CD14-positive monocyte (primary cell): ENCODE results near the gene CDH4. TPM values are rescaled to one million over a fixed set of nuclear protein-coding genes. Genes with fewer than 3 reads are reported as not detected.

ENCODE experiments used
- DNase-seq, 3 donors: peaks; one replicate each; pipeline ENCODE4 v3.0.0-alpha.2; 2011 to 2022
- H2AFZ ChIP-seq: 2 replicates; pipeline ENCODE4 v1.6.0; 2012; ENCODE audit warnings: mild to moderate bottlenecking, low read depth, low read length, inconsistent platforms; ENCODE audit not compliant: insufficient read depth, poor library complexity, severe bottlenecking
- H3K27ac ChIP-seq, 2 donors: 1 replicate in 1 of 2; 2 replicates in 1 of 2; pipeline ENCODE4 v1.5.1; 2012 to 2013; ENCODE audit warnings: low read length in 2 of 2, control low read depth in 1 of 2, inconsistent platforms in 1 of 2, low read depth in 1 of 2, mild to moderate bottlenecking in 1 of 2
- H3K27me3 ChIP-seq, 2 donors: one replicate each; pipeline versions ENCODE4 v1.6.0 to v1.6.1; 2011 to 2013; ENCODE audit warnings: low read length in 2 of 2; ENCODE audit not compliant: control insufficient read depth in 2 of 2, insufficient read depth in 2 of 2
- H3K36me3 ChIP-seq, 2 donors: replicated peaks in 1 of 2; 1 replicate in 1 of 2; 2 replicates in 1 of 2; pipeline versions ENCODE4 v1.5.1 to v1.6.1; 2012 to 2013; ENCODE audit warnings: low read length in 2 of 2, control low read depth in 1 of 2, inconsistent platforms in 1 of 2, mild to moderate bottlenecking in 1 of 2; ENCODE audit not compliant: insufficient read depth in 2 of 2, control insufficient read depth in 1 of 2
- H3K4me1 ChIP-seq, 2 donors: 1 replicate in 1 of 2; 2 replicates in 1 of 2; pipeline versions ENCODE4 v1.5.1 to v1.6.1; 2012 to 2013; ENCODE audit warnings: low read length in 2 of 2, control low read depth in 1 of 2, inconsistent platforms in 1 of 2, mild to moderate bottlenecking in 1 of 2, moderate library complexity in 1 of 2; ENCODE audit not compliant: insufficient read depth in 2 of 2, control insufficient read depth in 1 of 2
- H3K4me2 ChIP-seq: replicated peaks from 2 replicates; pipeline ENCODE3; 2012; ENCODE audit warnings: low read length, moderate library complexity, mild to moderate bottlenecking; ENCODE audit not compliant: poor library complexity, severe bottlenecking; ENCODE audit errors: extremely low read depth
- H3K4me3 ChIP-seq, 3 experiments: fragments of 200-600 bp in 1 of 3; sonication (generic) in 1 of 3; replicated peaks in 1 of 3; 1 replicate in 2 of 3; 2 replicates in 1 of 3; pipeline ENCODE4 v1.5.1; 2011 to 2013; ENCODE audit warnings: low read length in 3 of 3, mild to moderate bottlenecking in 3 of 3, control low read depth in 2 of 3, low read depth in 2 of 3, inconsistent platforms in 1 of 3, moderate library complexity in 1 of 3
- H3K79me2 ChIP-seq: 2 replicates; pipeline ENCODE4 v1.6.0; 2012; ENCODE audit warnings: mild to moderate bottlenecking, control low read depth, inconsistent platforms, low read length, moderate library complexity; ENCODE audit not compliant: insufficient read depth
- H3K9ac ChIP-seq: 2 replicates; pipeline ENCODE4 v1.6.0; 2017; ENCODE audit warnings: low read length, mild to moderate bottlenecking; ENCODE audit not compliant: insufficient read depth, poor library complexity, severe bottlenecking
- H3K9me3 ChIP-seq, 2 donors: replicated peaks in 1 of 2; 1 replicate in 1 of 2; 2 replicates in 1 of 2; pipeline versions ENCODE4 v1.5.1 to v1.6.1; 2012 to 2013; ENCODE audit warnings: low read length in 2 of 2, control low read depth in 1 of 2; ENCODE audit not compliant: control insufficient read depth in 1 of 2, insufficient read depth in 1 of 2
- H4K20me1 ChIP-seq: 2 replicates; pipeline ENCODE4 v1.6.0; 2012; ENCODE audit warnings: mild to moderate bottlenecking, low read length, control low read depth, moderate library complexity; ENCODE audit not compliant: insufficient read depth
- H3K27ac Mint-ChIP-seq, 7 donors: one replicate each; pipeline ENCODE4 v1.8.0; 2020; ENCODE audit warnings: mild to moderate bottlenecking in 7 of 7, mixed read lengths in 7 of 7, moderate library complexity in 6 of 7, inconsistent platforms in 2 of 7
- H3K27me3 Mint-ChIP-seq, 3 donors: one replicate each; pipeline ENCODE4 v1.8.0; 2021 to 2022; ENCODE audit warnings: low read depth in 3 of 3, mild to moderate bottlenecking in 3 of 3, mixed read lengths in 3 of 3, moderate library complexity in 3 of 3, inconsistent platforms in 1 of 3
- H3K36me3 Mint-ChIP-seq, 2 donors: one replicate each; pipeline ENCODE4 v1.8.0; 2020; ENCODE audit warnings: mixed read lengths in 2 of 2, inconsistent platforms in 1 of 2, mild to moderate bottlenecking in 1 of 2
- H3K4me1 Mint-ChIP-seq: one replicate; pipeline ENCODE4 v1.8.0; 2020; ENCODE audit warnings: mild to moderate bottlenecking, mixed read lengths
- H3K4me3 Mint-ChIP-seq, 2 donors: one replicate each; pipeline ENCODE4 v1.8.0; 2020; ENCODE audit warnings: mild to moderate bottlenecking in 2 of 2, mixed read lengths in 2 of 2, moderate library complexity in 1 of 2
- H3K9me3 Mint-ChIP-seq, 7 donors: one replicate each; pipeline ENCODE4 v1.8.0; 2020 to 2022; ENCODE audit warnings: mixed read lengths in 7 of 7, mild to moderate bottlenecking in 6 of 7, moderate library complexity in 6 of 7, inconsistent platforms in 2 of 7
- CTCF ChIP-seq: fragments of 200-600 bp; IDR thresholded peaks from one replicate; pipeline ENCODE4 v1.8.0; 2022; ENCODE audit warnings: antibody characterized with exemption, mild to moderate bottlenecking
- WGBS: methylation state at CpG from one replicate; pipeline ENCODE4 v1.1.5; 2013; ENCODE audit warnings: missing lambda C conversion rate; ENCODE audit not compliant: insufficient coverage; 5-methylcytosine and 5-hydroxymethylcytosine counted together
- intact Hi-C, 2 donors: fragments of 100-400 bp; cut with micrococcal nuclease; formaldehyde crosslinking; loops; one replicate each; pipeline versions ENCODE4 v1.15.0 to v1.15.1; 2023
- polyA plus RNA-seq, 3 donors: library from polyadenylated mRNA; depleted of rRNA in 1 of 3; unstranded in 2 of 3; stranded (reverse) in 1 of 3; fragments of 300-500 nt in 2 of 3; fragments of >200 nt in 1 of 3; fragmentation: Illumina TruSeq in 2 of 3; gene quantifications; 1 replicate in 2 of 3; 2 replicates in 1 of 3; pipeline ENCODE4 v1.2.3, GENCODE V29; 2012 to 2021

Gene CDH4
- polyA plus RNA-seq, 3 donors: not detected

- Histone ChIP-seq H3K4me3 (no peak overlapping the region), H4K20me1 (no peaks in the 10 kb centered on the region), H3K79me2 (no peaks in the 10 kb centered on the region), H3K4me2 (no peak overlapping the region), H3K27ac (no peak overlapping the region), H3K36me3 (no peaks in the 10 kb centered on the region), H3K27me3 (no peaks in the 10 kb centered on the region), H3K4me1 (no peaks in the 10 kb centered on the region), H2AFZ (no peak overlapping the region), H3K9ac (no peak overlapping the region), H3K9me3 (peaks cover 4 to 90% of the 10 kb centered on the region in 2 donors)
- Mint-ChIP-seq H3K36me3 (no peaks in the 10 kb centered on the region), H3K4me1 (no peaks in the 10 kb centered on the region), H3K27ac (no peak overlapping the region), H3K4me3 (no peak overlapping the region), H3K9me3 (peaks cover 0 to 67% (median 48%) of the 10 kb centered on the region in 7 donors), H3K27me3 (peaks cover 0 to 2% (median 1%) of the 10 kb centered on the region in 3 donors)
- DNase-seq: no peak
- no peak for TF ChIP-seq CTCF
- WGBS: 94% methylated on average over 16 of the region's 16 CpGs
- intact Hi-C loops: no loop called here
Observed at GRCh38 chr20:61297491-61297890, 45.4 kb downstream of the CDH4 start.

GRCh38 chr20:61297986-61298385, 45.9 kb downstream of the CDH4 start:
- Mint-ChIP-seq H3K9me3 (peaks cover 0 to 67% (median 47%) of the 10 kb centered on the region in 7 donors), H3K27me3 (peaks cover 0 to 2% (median 1%) of the 10 kb centered on the region in 3 donors), H3K36me3 (no peaks in the 10 kb centered on the region), H3K4me3 (no peak overlapping the region), H3K27ac (no peak overlapping the region), H3K4me1 (no peaks in the 10 kb centered on the region)
- Histone ChIP-seq H3K27ac (no peak overlapping the region), H3K9me3 (peaks cover 0 to 90% of the 10 kb centered on the region in 2 donors), H3K27me3 (no peaks in the 10 kb centered on the region), H3K36me3 (no peaks in the 10 kb centered on the region), H3K79me2 (no peaks in the 10 kb centered on the region), H3K4me3 (no peak overlapping the region), H2AFZ (no peak overlapping the region), H4K20me1 (no peaks in the 10 kb centered on the region), H3K4me2 (no peak overlapping the region), H3K9ac (no peak overlapping the region), H3K4me1 (no peaks in the 10 kb centered on the region)
- DNase-seq: no peak
- intact Hi-C loops: no loop called here
- WGBS: 92% methylated on average over 14 of the region's 17 CpGs
- no peak for TF ChIP-seq CTCF
